ENCODE data around the gene RASAL1.

The RASAL1 gene

GRCh38 chr12:113109872-113110599, 25.5 kb downstream of the RASAL1 start:
- FAIRE-seq (no peak), DNase-seq (ENCODE audit: insufficient read length, low spot score) (no peak)
- no peak for TF ChIP-seq POLR2A (IDR thresholded peaks at IDR 0.05; ENCODE audit: low read depth, low read length)

GRCh38 chr12:113109360-113109759, 26.2 kb downstream of the RASAL1 start:
- no peak for FAIRE-seq
- DNase-seq (ENCODE audit: insufficient read length, low spot score), result no peak
- TF ChIP-seq POLR2A (IDR thresholded peaks at IDR 0.05; ENCODE audit: low read depth, low read length), result no peak

GRCh38 chr12:113108308-113108707, 27.3 kb downstream of the RASAL1 start:
- DNase-seq (ENCODE audit: insufficient read length, low spot score) (no peak), FAIRE-seq (no peak)
- TF ChIP-seq POLR2A (IDR thresholded peaks at IDR 0.05; ENCODE audit: low read depth, low read length), result no peak

GRCh38 chr12:113106361-113106760, 29.2 kb downstream of the RASAL1 start:
- DNase-seq (ENCODE audit: insufficient read length, low spot score) (no peak), FAIRE-seq (no peak)
- no peak for TF ChIP-seq POLR2A (IDR thresholded peaks at IDR 0.05; ENCODE audit: low read depth, low read length)

DNA sequence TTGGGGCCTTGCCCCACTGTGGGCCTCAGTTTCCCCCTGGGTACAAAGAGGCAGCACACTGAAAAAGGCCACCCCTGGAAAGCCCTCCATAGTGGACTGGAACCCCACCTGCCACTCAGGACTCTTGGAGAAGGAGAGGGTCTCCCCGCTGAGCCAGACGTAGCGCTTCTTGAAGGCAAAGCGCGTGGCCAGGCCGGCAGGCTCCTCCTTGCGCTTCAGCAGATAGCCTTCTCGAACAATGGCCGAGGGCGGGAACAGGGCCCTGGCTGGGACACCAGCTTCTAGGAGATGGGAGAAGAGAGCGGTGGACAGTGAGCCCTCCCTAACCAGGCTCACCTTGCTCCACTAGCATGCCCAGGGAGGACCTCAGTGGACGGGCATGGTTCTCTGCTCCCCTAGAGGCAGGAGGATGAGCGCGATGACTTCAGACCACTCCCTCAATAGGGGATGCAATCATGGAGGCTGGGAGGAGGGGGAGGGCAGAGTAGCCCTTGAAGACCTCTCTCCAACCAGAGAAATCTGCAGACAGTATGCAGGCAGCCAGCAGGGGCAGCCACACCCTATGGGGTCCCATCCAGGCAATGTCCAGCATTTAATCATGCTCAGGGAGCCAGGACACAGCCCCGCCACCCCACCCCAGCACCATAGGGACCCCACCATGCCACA, 29.8 kb downstream of the RASAL1 start:
- TF ChIP-seq POLR2A (IDR thresholded peaks at IDR 0.05; ENCODE audit: low read depth, low read length), result no peak
- DNase-seq (ENCODE audit: insufficient read length, low spot score) (no peak), FAIRE-seq (no peak)

- FAIRE-seq (no peak), DNase-seq (ENCODE audit: insufficient read length, low spot score) (no peak)
- TF ChIP-seq POLR2A (IDR thresholded peaks at IDR 0.05; ENCODE audit: low read depth, low read length), result no peak
These were observed 30.5 kb downstream of the RASAL1 start for GRCh38 chr12:113104953-113105510.

DNA sequence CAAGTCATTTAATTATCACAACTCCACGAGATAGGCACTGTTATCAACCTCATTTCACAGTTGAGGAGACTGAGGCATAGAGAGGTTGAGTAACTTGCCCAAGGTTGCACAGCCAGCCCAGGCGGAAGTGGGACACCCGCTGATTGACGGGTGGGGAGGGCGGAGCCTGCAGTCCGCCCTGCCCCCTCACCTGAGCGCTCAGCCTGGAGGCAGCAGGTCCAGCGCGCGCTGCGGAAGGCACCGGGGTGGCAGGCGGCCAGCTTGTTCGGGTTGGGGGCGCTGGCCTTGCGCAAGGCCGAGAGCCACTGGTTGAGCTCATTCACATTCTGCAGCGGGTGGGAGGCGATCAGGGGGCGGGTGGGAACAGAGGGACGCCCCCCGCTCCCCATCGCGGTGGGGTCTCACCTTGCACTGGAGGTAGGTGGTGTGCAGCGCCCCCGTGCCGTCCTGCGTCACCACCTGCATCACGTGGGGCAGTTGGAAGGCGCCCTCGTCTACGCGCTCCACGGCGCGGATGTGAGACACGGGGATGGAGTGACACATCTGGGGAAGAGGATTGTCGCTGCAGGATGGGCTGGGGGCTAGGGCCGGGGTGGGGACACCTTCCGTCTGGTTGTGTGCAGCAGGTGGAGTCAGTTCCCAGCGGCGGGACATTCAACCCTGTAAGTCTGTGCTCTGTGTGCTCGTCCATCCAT, 31.7 kb downstream of the RASAL1 start:
- TF ChIP-seq POLR2A (IDR thresholded peaks at IDR 0.05; ENCODE audit: low read depth, low read length), result no peak
- FAIRE-seq, result no peak
- no peak for DNase-seq (ENCODE audit: insufficient read length, low spot score)

DNA sequence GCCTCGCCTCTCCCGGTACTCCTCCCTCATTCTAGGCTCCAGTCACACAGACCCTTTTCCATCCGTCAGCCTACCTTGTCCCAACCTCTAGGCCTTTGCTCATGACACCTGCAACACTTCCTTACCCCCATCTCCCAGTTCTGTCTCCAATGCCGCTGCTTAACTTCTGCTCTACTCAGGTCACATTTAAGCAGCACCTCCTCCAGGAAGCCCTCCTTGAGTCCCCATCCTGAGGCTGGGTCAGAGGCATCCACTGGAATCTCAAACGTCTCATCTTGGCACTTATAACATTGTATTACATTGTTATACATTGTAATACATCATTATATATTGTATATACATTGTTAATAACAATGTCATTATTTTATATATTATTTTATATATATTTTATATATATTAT, 32.8 kb downstream of the RASAL1 start:
- TF ChIP-seq POLR2A (IDR thresholded peaks at IDR 0.05; ENCODE audit: low read depth, low read length), result no peak
- DNase-seq (ENCODE audit: insufficient read length, low spot score) (no peak), FAIRE-seq (no peak)

DNA sequence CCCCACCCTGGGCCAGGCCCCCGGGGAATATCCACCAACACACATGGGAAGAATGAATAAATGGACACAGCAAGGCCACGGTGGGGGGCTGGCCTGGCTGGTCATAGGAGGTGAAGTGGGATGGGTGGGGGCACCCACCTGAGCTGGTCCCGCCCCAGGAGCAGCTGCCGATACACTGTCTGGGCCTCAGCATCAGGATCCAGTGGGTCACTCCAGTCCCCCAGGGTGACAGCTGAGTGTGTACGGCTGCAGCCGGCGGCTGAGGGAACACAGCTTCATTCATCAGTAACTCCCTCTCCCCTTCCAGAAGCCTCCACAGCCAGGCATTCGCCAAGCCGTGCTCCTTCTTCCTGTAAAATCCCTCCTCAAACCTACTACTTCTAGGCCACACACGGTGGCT, 33.8 kb downstream of the RASAL1 start:
- TF ChIP-seq POLR2A (IDR thresholded peaks at IDR 0.05; ENCODE audit: low read depth, low read length), result no peak
- DNase-seq (ENCODE audit: insufficient read length, low spot score) (no peak), FAIRE-seq (no peak)

- no peak for FAIRE-seq
- TF ChIP-seq POLR2A (IDR thresholded peaks at IDR 0.05; ENCODE audit: low read depth, low read length), result no peak
- DNase-seq (ENCODE audit: insufficient read length, low spot score), result no peak
These were observed 35.8 kb downstream of the RASAL1 start for GRCh38 chr12:113099764-113100163.

DNA sequence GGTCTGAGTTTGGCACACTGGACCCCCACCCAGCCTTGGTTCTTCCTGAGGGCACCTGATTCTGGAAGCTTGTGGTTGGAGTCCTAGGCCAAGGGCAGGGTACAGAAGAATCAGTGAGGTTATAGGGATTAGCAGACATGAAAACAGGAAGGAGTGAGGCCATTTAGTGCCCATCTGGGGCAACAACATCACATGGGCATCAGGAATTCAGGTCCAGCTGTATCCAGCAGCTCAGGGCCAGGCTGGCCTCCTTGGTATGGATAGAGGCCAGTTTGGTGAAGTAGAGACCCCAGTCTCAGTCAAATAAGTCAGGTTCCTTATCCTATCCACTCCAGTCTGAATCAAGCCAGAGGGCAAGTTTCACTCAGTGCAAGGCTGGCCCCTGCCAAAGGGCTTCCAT, 36.2 kb downstream of the RASAL1 start:
- FAIRE-seq (no peak), DNase-seq (ENCODE audit: insufficient read length, low spot score) (no peak)
- TF ChIP-seq POLR2A (IDR thresholded peaks at IDR 0.05; ENCODE audit: low read depth, low read length), result no peak

DNA sequence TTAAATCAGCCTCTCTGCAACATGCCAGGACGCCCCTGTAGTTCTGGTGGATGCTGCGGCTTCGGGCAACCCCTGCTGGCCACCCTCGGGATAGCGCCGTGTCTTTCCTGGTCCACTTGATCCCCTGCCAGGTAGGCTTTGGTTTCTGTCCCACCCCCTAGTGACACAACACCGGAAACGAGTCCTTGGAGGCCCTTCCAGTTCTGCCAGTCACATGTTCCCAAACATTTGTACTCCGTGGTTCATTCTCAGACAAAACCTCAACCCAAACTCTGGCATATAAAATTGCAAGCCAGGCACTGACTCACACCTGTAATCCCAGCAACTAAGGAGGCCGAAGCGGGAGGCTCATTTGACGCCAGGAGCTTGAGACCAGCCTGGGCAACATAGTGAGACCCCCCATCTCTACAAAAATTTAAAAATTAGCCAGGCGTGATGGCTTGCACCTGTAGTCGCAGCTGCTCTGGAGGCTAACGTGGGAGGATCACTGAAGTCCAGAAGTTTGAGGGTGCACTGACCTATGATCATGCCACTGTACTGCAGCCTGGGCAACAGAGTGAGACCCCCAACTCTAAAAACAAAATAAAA, 37.0 kb downstream of the RASAL1 start:
- DNase-seq (ENCODE audit: insufficient read length, low spot score), result peak; percentile 98
- peak; percentile 94 for FAIRE-seq
- no peak for TF ChIP-seq POLR2A (IDR thresholded peaks at IDR 0.05; ENCODE audit: low read depth, low read length)

- DNase-seq (ENCODE audit: insufficient read length, low spot score) (no peak), FAIRE-seq (no peak)
- TF ChIP-seq POLR2A (IDR thresholded peaks at IDR 0.05; ENCODE audit: low read depth, low read length), result no peak
These were observed 37.7 kb downstream of the RASAL1 start for GRCh38 chr12:113097716-113098440.
